ENCODE data around the gene ZBTB43. TPM values are rescaled to one million over a fixed set of nuclear protein-coding genes. Genes with fewer than 3 reads are reported as not detected.
"Not testable (repeated sequence)": the region's sequence is repeated elsewhere in the genome, so short reads cannot be mapped to it uniquely, and the experiment has no call there.

The ZBTB43 gene
- total and polyA plus RNA-seq, 12 donors: 7.6 to 58.4 (median 43.5) TPM

GRCh38 chr9:126773004-126773607 is 31.7 kb upstream of the ZBTB43 start:
- peak in 8 of 9 donors; percentile 13 to 49 (median 43) for TF ChIP-seq CTCF (IDR thresholded peaks at IDR 0.05)
- Histone ChIP-seq H3K27me3 (peaks cover 0 to 48% (median 19%) of the 10 kb centered on the region in 7 donors), H3K36me3 (no peaks in the 10 kb centered on the region), H3K27ac (no peak overlapping the region), H3K4me3 (no peak overlapping the region), H3K4me1 (no peaks in the 10 kb centered on the region), H3K9me3 (peaks cover 0 to 8% (median 3%) of the 10 kb centered on the region in 11 donors)
- ATAC-seq: no peak
- no peak for DNase-seq
- intact Hi-C loops (cut with DNase I): no loop called here
- WGBS, 2 donors: 55% methylated on average over 14 of the region's 14 CpGs

- WGBS, 2 donors: 91 to 93% methylated on average over 5 of the region's 5 CpGs
- intact Hi-C loops (cut with DNase I): loop anchor here in 2 of 10 donors (5.0 kb wide), 2 partner anchors 69 to 269 kb away; no protein-coding TSS in a partner anchor
- no peak overlapping the region for H3K27ac ChIP-seq
- no peak overlapping the region for H3K4me3 ChIP-seq
- DNase-seq (no peak), ATAC-seq (no peak)
- no peak for TF ChIP-seq CTCF (IDR thresholded peaks at IDR 0.05)
- no peaks in the 10 kb centered on the region for H3K4me1 ChIP-seq
- no peaks in the 10 kb centered on the region for H3K36me3 ChIP-seq
- no peaks in the 10 kb centered on the region for H3K9me3 ChIP-seq
- H3K27me3 ChIP-seq: peaks cover 0 to 67% (median 25%) of the 10 kb centered on the region in 7 donors
Observed at GRCh38 chr9:126775926-126776325, 28.9 kb upstream of the ZBTB43 start.

GRCh38 chr9:126777733-126778132 is 27.1 kb upstream of the ZBTB43 start:
- 28 to 33% methylated on average over 6 of the region's 6 CpGs for WGBS, 2 donors
- no peak for ATAC-seq
- no peaks in the 10 kb centered on the region for H3K9me3 ChIP-seq
- DNase-seq: no peak
- H3K4me3 ChIP-seq: no peak overlapping the region
- H3K36me3 ChIP-seq: no peaks in the 10 kb centered on the region
- intact Hi-C loops (cut with DNase I): loop anchor here in 2 of 10 donors (5.0 kb wide), 2 partner anchors 70 to 270 kb away; no protein-coding TSS in a partner anchor
- peaks cover 0 to 11% (median 0%) of the 10 kb centered on the region in 9 donors for H3K4me1 ChIP-seq
- peaks cover 0 to 68% (median 33%) of the 10 kb centered on the region in 7 donors for H3K27me3 ChIP-seq
- peak in 1 of 9 donors; percentile 9 for TF ChIP-seq CTCF (IDR thresholded peaks at IDR 0.05)
- H3K27ac ChIP-seq: no peak overlapping the region

- 59 to 60% methylated on average over 8 of the region's 8 CpGs for WGBS, 2 donors
- intact Hi-C loops (cut with DNase I): loop anchor here in 2 of 10 donors (5.0 kb wide), 2 partner anchors 71 to 271 kb away; no protein-coding TSS in a partner anchor
- TF ChIP-seq CTCF (IDR thresholded peaks at IDR 0.05): no peak
- Histone ChIP-seq H3K27ac (no peak overlapping the region), H3K36me3 (no peaks in the 10 kb centered on the region), H3K4me3 (no peak overlapping the region), H3K27me3 (peaks cover 0 to 67% (median 33%) of the 10 kb centered on the region in 7 donors), H3K9me3 (no peaks in the 10 kb centered on the region), H3K4me1 (peaks cover 0 to 13% (median 0%) of the 10 kb centered on the region in 9 donors)
- no peak for DNase-seq
- ATAC-seq: no peak
Observed at GRCh38 chr9:126778141-126778540, 26.7 kb upstream of the ZBTB43 start.

- Histone ChIP-seq H3K27me3 (peaks cover 0 to 62% (median 33%) of the 10 kb centered on the region in 7 donors), H3K4me1 (peaks cover 0 to 18% (median 4%) of the 10 kb centered on the region in 9 donors)
- H3K36me3 ChIP-seq, H3K4me3 ChIP-seq, DNase-seq, H3K27ac ChIP-seq, H3K9me3 ChIP-seq, ATAC-seq: not testable (repeated sequence)
- intact Hi-C loops (cut with DNase I): loop anchor here in 2 of 10 donors (5.0 kb wide), 2 partner anchors 71 to 271 kb away; no protein-coding TSS in a partner anchor
- 84 to 97% methylated on average over 5 of the region's 5 CpGs for WGBS, 2 donors
Observed at GRCh38 chr9:126778696-126779095, 26.1 kb upstream of the ZBTB43 start.

Measured in heart right ventricle (tissue), 16 donors.